ENCODE results near the gene TMA7.

Gene TMA7

GRCh38 chr3:48418651-48419050, 21.4 kb upstream of the TMA7 start:
- DNase-seq (ENCODE audit: low read depth): no peak
- no peak for TF ChIP-seq CTCF (IDR thresholded peaks at IDR 0.05; ENCODE audit: low read depth, low read length, missing control alignments)
- no peak overlapping the region for H3K4me3 ChIP-seq (ENCODE audit: low read depth, low read length)

- no peak for DNase-seq (ENCODE audit: low read depth)
- no peak for TF ChIP-seq CTCF (IDR thresholded peaks at IDR 0.05; ENCODE audit: low read depth, low read length, missing control alignments)
- H3K4me3 ChIP-seq (ENCODE audit: low read depth, low read length): no peak overlapping the region
These were observed 20.9 kb upstream of the TMA7 start for GRCh38 chr3:48419149-48419548.

GRCh38 chr3:48419597-48419996, 20.5 kb upstream of the TMA7 start:
- TF ChIP-seq CTCF (IDR thresholded peaks at IDR 0.05; ENCODE audit: low read depth, low read length, missing control alignments): no peak
- no peak overlapping the region for H3K4me3 ChIP-seq (ENCODE audit: low read depth, low read length)
- no peak for DNase-seq (ENCODE audit: low read depth)

GRCh38 chr3:48420561-48420960, 19.5 kb upstream of the TMA7 start:
- no peak for DNase-seq (ENCODE audit: low read depth)
- H3K4me3 ChIP-seq (ENCODE audit: low read depth, low read length): no peak overlapping the region
- no peak for TF ChIP-seq CTCF (IDR thresholded peaks at IDR 0.05; ENCODE audit: low read depth, low read length, missing control alignments)

- no peak for DNase-seq (ENCODE audit: low read depth)
- H3K4me3 ChIP-seq (ENCODE audit: low read depth, low read length): no peak overlapping the region
- TF ChIP-seq CTCF (IDR thresholded peaks at IDR 0.05; ENCODE audit: low read depth, low read length, missing control alignments): peak; percentile 36
These were observed 17.8 kb upstream of the TMA7 start for GRCh38 chr3:48422272-48422671.

GRCh38 chr3:48422681-48423080, 17.4 kb upstream of the TMA7 start:
- H3K4me3 ChIP-seq (ENCODE audit: low read depth, low read length): no peak overlapping the region
- DNase-seq (ENCODE audit: low read depth): no peak
- TF ChIP-seq CTCF (IDR thresholded peaks at IDR 0.05; ENCODE audit: low read depth, low read length, missing control alignments): no peak

- no peak overlapping the region for H3K4me3 ChIP-seq (ENCODE audit: low read depth, low read length)
- DNase-seq (ENCODE audit: low read depth): no peak
- no peak for TF ChIP-seq CTCF (IDR thresholded peaks at IDR 0.05; ENCODE audit: low read depth, low read length, missing control alignments)
These were observed 16.7 kb upstream of the TMA7 start for GRCh38 chr3:48423241-48423882.

Measured in GM12864 (cell line).